GM12874 (cell line): ENCODE data around the gene RHEB.

Source experiments
- CTCF ChIP-seq: IDR thresholded peaks from 2 replicates; pipeline ENCODE4 v1.5.1; 2011; ENCODE audit warnings: low read depth, mild to moderate bottlenecking, control low read depth, low read length, moderate library complexity; ENCODE audit not compliant: insufficient read depth

Gene RHEB

GRCh38 chr7:151542606-151543130 is 23.0 kb upstream of the RHEB start:
- no peak for TF ChIP-seq CTCF

- no peak for TF ChIP-seq CTCF
Measured at GRCh38 chr7:151541709-151542499, 22.2 kb upstream of the RHEB start.

GRCh38 chr7:151540146-151540545 is 20.5 kb upstream of the RHEB start:
- TF ChIP-seq CTCF: no peak

- TF ChIP-seq CTCF: no peak
Measured at GRCh38 chr7:151539088-151539671, 19.5 kb upstream of the RHEB start.

GRCh38 chr7:151537818-151538561 is 18.3 kb upstream of the RHEB start:
- no peak for TF ChIP-seq CTCF

GRCh38 chr7:151529842-151530241 is 10.1 kb upstream of the RHEB start:
- no peak for TF ChIP-seq CTCF

- TF ChIP-seq CTCF: no peak
Measured at GRCh38 chr7:151524845-151525244, 5.2 kb upstream of the RHEB start.
